A549 (cell line): ENCODE measurements around the gene CLEC1B. TPM values are rescaled to one million over a fixed set of nuclear protein-coding genes. Genes with fewer than 3 reads are reported as not detected.
"Not testable (repeated sequence)": the region's sequence is repeated elsewhere in the genome, so short reads cannot be mapped to it uniquely, and the experiment has no call there.

Experiments used
- ATAC-seq, 2 experiments: fragments of 200-7000 bp in 1 of 2; fragments of >200 bp in 1 of 2; cut with Nextera tagmentation in 1 of 2; cut with Tn5 transposase in 1 of 2; 3 replicates each; pipeline versions ENCODE4 v1.8.0 to v1.9.1; 2018 to 2020; ENCODE audit warnings: mild to moderate bottlenecking in 1 of 2, moderate library complexity in 1 of 2
- CTCF ChIA-PET: fragments of 300-600 bp; sonication (Branson Sonifier 250); formaldehyde crosslinking; extraction: SDS; loops from one replicate; lab custom pipeline; 2021; ENCODE audit warnings: antibody characterized with exemption, inconsistent platforms; lab: Yijun Ruan, JAX
- POLR2A ChIA-PET: fragments of 350-600 bp; formaldehyde crosslinking; extraction: SDS; loops from one replicate; lab custom pipeline; 2021; ENCODE audit warnings: antibody characterized with exemption, inconsistent platforms; lab: Yijun Ruan, JAX
- DNase-seq, 2 experiments: peaks; one replicate each; pipeline versions ENCODE4 v3.0.0 to v3.0.0-alpha.2; 2011 to 2016; ENCODE audit warnings: low read depth in 1 of 2, low spot score in 1 of 2
- FAIRE-seq: peaks from 2 replicates; lab custom pipeline; 2011; peaks lifted over from hg19 to GRCh38; lab: Jason Lieb, UNC
- H3K27ac ChIP-seq, 2 experiments: fragments of >200 bp; sonication (Bioruptor Twin); formaldehyde crosslinking; 3 replicates each; pipeline ENCODE4 v1.5.1; 2016 to 2017
- H3K4me1 ChIP-seq: fragments of >200 bp; sonication (Bioruptor Twin); formaldehyde crosslinking; 3 replicates; pipeline ENCODE4 v1.6.1; 2016
- H3K4me2 ChIP-seq: fragments of >200 bp; sonication (Bioruptor Twin); formaldehyde crosslinking; 3 replicates; pipeline ENCODE4 v1.6.1; 2016
- H3K4me3 ChIP-seq: fragments of >200 bp; sonication (Bioruptor Twin); formaldehyde crosslinking; 3 replicates; pipeline ENCODE4 v1.5.1; 2016
- H3K9me3 ChIP-seq: fragments of >200 bp; sonication (Bioruptor Twin); formaldehyde crosslinking; 3 replicates; pipeline ENCODE4 v1.6.1; 2016
- BHLHE40 ChIP-seq: IDR thresholded peaks from 2 replicates; pipeline ENCODE4 v1.6.1; 2012; ENCODE audit warnings: low read depth, low read length, inconsistent platforms
- CBX2 ChIP-seq: fragments of 200-600 bp; sonication (generic); IDR thresholded peaks from 2 replicates; pipeline ENCODE4 v1.6.1; 2016; ENCODE audit warnings: low read depth, mild to moderate bottlenecking, borderline replicate concordance
- EHF ChIP-seq: fragments of 250-450 bp; sonication (Bioruptor Pico); IDR thresholded peaks from 2 replicates; pipeline ENCODE4 v1.5.0; 2020; ENCODE audit warnings: mild to moderate bottlenecking
- FOSL2 ChIP-seq, 2 experiments: fragments of 450-650 bp in 1 of 2; fragments of >200 bp in 1 of 2; sonication (Bioruptor Twin) in 1 of 2; formaldehyde crosslinking; IDR thresholded peaks; 2 replicates each; pipeline versions ENCODE4 v1.5.0 to v1.6.1; 2016 to 2020; ENCODE audit warnings: mild to moderate bottlenecking in 1 of 2, moderate library complexity in 1 of 2
- GATA3 ChIP-seq: IDR thresholded peaks from 2 replicates; pipeline ENCODE4 v1.6.1; 2012; ENCODE audit warnings: borderline replicate concordance
- HEYL ChIP-seq: fragments of 250-450 bp; sonication (Bioruptor Pico); IDR thresholded peaks from 2 replicates; pipeline ENCODE4 v1.8.0; 2021; ENCODE audit warnings: mild to moderate bottlenecking, moderate library complexity
- HMGXB4 ChIP-seq: fragments of 250-450 bp; sonication (Bioruptor Pico); IDR thresholded peaks from 2 replicates; pipeline ENCODE4 v1.5.0; 2021; ENCODE audit warnings: mild to moderate bottlenecking, moderate library complexity, borderline replicate concordance
- HOXA7 ChIP-seq: fragments of 250-450 bp; sonication (Bioruptor Pico); IDR thresholded peaks from 2 replicates; pipeline ENCODE4 v1.5.0; 2020; ENCODE audit warnings: mild to moderate bottlenecking, moderate library complexity
- JUNB ChIP-seq: fragments of >200 bp; sonication (Bioruptor Twin); formaldehyde crosslinking; IDR thresholded peaks from 2 replicates; pipeline ENCODE4 v1.6.1; 2016
- MAZ ChIP-seq: fragments of 150-350 bp; IDR thresholded peaks from 2 replicates; pipeline ENCODE4 v1.6.1; 2014; ENCODE audit warnings: antibody characterized with exemption, low read depth, low read length, borderline replicate concordance
- POLR2AphosphoS2 ChIP-seq: conservative IDR thresholded peaks from 2 replicates; pipeline ENCODE4 v1.6.1; 2012; ENCODE audit warnings: low read length, improper control_type of control experiment, inconsistent platforms
- RCOR1 ChIP-seq: fragments of 150-350 bp; IDR thresholded peaks from 2 replicates; pipeline ENCODE4 v1.6.1; 2014; ENCODE audit warnings: antibody characterized with exemption, low read length, low read depth
- SMC3 ChIP-seq: fragments of >200 bp; sonication (Bioruptor Twin); formaldehyde crosslinking; IDR thresholded peaks from 3 replicates; pipeline ENCODE4 v1.6.1; 2018; ENCODE audit warnings: inconsistent platforms
- SREBF2 ChIP-seq: fragments of 450-650 bp; IDR thresholded peaks from 2 replicates; pipeline ENCODE4 v1.6.1; 2014; ENCODE audit warnings: mild to moderate bottlenecking, moderate library complexity
- ZC3H11A ChIP-seq: fragments of 450-650 bp; IDR thresholded peaks from 2 replicates; pipeline ENCODE4 v1.6.1; 2014; ENCODE audit warnings: antibody characterized with exemption, mild to moderate bottlenecking
- ZFP36 ChIP-seq: fragments of 450-650 bp; IDR thresholded peaks from 2 replicates; pipeline ENCODE4 v1.6.1; 2014; ENCODE audit warnings: borderline replicate concordance; ENCODE audit not compliant: partially characterized antibody
- WGBS: methylation state at CpG from one replicate; pipeline ENCODE4 v1.1.6; 2017; ENCODE audit errors: missing lambda C conversion rate; 5-methylcytosine and 5-hydroxymethylcytosine counted together
- polyA plus RNA-seq, 4 experiments: library from polyadenylated mRNA; depleted of rRNA in 3 of 4; stranded (reverse); fragments of >200 nt; fragmentation: RNase III in 1 of 4; extraction: RNeasy Plus Mini Kit Qiagen cat#74134 plus additional on column Dnase treatment in 1 of 4; gene quantifications; 2 replicates in 3 of 4; 3 replicates in 1 of 4; pipeline ENCODE4 v1.2.3, GENCODE V29; 2011 to 2017
- TF ChIP-seq, protein P1 (sequence below): fragments of 200-600 bp; sonication (generic); IDR thresholded peaks from 2 replicates; pipeline ENCODE4 v1.6.1; 2016; ENCODE audit warnings: antibody characterized with exemption, mild to moderate bottlenecking, moderate library complexity
- TF ChIP-seq, protein P2 (sequence below): fragments of >200 bp; sonication (Bioruptor Twin); formaldehyde crosslinking; IDR thresholded peaks from 3 replicates; pipeline ENCODE4 v1.6.1; 2016
- TF ChIP-seq, protein P3 (sequence below): IDR thresholded peaks from 2 replicates; pipeline ENCODE4 v1.6.1; 2012
- TF ChIP-seq, protein P4 (sequence below): fragments of 450-650 bp; IDR thresholded peaks from 2 replicates; pipeline ENCODE4 v1.6.1; 2014; ENCODE audit warnings: antibody characterized with exemption

CLEC1B gene
- polyA plus RNA-seq, 2 of the 4 experiments (the other 2 are of a cell fraction) = not detected

GRCh38 chr12:10027721-10028120, 28.8 kb upstream of the CLEC1B start (continued):
- TF ChIP-seq, protein P1, sequence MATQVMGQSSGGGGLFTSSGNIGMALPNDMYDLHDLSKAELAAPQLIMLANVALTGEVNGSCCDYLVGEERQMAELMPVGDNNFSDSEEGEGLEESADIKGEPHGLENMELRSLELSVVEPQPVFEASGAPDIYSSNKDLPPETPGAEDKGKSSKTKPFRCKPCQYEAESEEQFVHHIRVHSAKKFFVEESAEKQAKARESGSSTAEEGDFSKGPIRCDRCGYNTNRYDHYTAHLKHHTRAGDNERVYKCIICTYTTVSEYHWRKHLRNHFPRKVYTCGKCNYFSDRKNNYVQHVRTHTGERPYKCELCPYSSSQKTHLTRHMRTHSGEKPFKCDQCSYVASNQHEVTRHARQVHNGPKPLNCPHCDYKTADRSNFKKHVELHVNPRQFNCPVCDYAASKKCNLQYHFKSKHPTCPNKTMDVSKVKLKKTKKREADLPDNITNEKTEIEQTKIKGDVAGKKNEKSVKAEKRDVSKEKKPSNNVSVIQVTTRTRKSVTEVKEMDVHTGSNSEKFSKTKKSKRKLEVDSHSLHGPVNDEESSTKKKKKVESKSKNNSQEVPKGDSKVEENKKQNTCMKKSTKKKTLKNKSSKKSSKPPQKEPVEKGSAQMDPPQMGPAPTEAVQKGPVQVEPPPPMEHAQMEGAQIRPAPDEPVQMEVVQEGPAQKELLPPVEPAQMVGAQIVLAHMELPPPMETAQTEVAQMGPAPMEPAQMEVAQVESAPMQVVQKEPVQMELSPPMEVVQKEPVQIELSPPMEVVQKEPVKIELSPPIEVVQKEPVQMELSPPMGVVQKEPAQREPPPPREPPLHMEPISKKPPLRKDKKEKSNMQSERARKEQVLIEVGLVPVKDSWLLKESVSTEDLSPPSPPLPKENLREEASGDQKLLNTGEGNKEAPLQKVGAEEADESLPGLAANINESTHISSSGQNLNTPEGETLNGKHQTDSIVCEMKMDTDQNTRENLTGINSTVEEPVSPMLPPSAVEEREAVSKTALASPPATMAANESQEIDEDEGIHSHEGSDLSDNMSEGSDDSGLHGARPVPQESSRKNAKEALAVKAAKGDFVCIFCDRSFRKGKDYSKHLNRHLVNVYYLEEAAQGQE = no peak
- TF ChIP-seq GATA3 (no peak), HMGXB4 (CRISPR knock-in tag) (no peak), ZFP36 (no peak), SREBF2 (no peak), POLR2AphosphoS2 (no peak), HEYL (CRISPR knock-in tag) (no peak), CBX2 (no peak)
- TF ChIP-seq, protein P2, sequence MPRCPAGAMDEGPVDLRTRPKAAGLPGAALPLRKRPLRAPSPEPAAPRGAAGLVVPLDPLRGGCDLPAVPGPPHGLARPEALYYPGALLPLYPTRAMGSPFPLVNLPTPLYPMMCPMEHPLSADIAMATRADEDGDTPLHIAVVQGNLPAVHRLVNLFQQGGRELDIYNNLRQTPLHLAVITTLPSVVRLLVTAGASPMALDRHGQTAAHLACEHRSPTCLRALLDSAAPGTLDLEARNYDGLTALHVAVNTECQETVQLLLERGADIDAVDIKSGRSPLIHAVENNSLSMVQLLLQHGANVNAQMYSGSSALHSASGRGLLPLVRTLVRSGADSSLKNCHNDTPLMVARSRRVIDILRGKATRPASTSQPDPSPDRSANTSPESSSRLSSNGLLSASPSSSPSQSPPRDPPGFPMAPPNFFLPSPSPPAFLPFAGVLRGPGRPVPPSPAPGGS = no peak

DNA sequence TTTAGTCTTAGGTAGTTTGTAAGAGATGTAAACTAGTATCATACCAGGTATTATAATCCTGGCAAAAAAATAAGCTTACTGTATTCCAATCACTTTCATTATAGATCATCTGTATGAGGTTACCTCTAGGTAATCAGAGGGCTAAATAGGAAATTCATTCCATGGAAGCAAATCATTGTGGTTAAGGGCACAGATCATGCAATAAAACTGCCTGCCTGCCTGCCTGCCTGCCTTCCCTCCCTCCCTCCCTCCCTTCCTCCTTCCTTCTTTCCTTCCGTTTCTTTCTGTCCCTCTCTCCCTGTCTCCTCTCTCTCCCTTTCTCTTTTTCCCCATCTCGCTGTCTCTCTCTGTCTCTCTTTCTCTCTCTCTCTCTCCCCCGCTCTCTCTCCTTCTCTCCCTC, 28.4 kb upstream of the CLEC1B start:
- DNase-seq (no peak), FAIRE-seq (no peak), ATAC-seq (no peak)
- H3K4me1 ChIP-seq = peaks cover 13% of the 10 kb centered on the region; the same call in 2 of the 3 replicates
- no peak overlapping the region for H3K4me3 ChIP-seq
- TF ChIP-seq, protein P3, sequence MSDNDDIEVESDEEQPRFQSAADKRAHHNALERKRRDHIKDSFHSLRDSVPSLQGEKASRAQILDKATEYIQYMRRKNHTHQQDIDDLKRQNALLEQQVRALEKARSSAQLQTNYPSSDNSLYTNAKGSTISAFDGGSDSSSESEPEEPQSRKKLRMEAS = no peak
- TF ChIP-seq RCOR1 (no peak), SMC3 (no peak), MAZ (no peak), HOXA7 (no peak), EHF (CRISPR knock-in tag) (no peak), FOSL2 (IDR thresholded peaks at IDR 0.05) (no peak), FOSL2 (CRISPR knock-in tag; IDR thresholded peaks at IDR 0.05) (no peak), JUNB (no peak), BHLHE40 (no peak), ZC3H11A (no peak), HMGXB4 (CRISPR knock-in tag) (no peak)
- TF ChIP-seq, protein P4, sequence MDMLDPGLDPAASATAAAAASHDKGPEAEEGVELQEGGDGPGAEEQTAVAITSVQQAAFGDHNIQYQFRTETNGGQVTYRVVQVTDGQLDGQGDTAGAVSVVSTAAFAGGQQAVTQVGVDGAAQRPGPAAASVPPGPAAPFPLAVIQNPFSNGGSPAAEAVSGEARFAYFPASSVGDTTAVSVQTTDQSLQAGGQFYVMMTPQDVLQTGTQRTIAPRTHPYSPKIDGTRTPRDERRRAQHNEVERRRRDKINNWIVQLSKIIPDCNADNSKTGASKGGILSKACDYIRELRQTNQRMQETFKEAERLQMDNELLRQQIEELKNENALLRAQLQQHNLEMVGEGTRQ = no peak
- no peaks in the 10 kb centered on the region for H3K9me3 ChIP-seq
- 66% methylated on average over 3 of the region's 3 CpGs for WGBS
- POLR2A ChIA-PET = no interaction called here
- H3K4me2 ChIP-seq = peak overlapping the region; percentile 19; the same call in 2 of the 3 replicates
- CTCF ChIA-PET = interaction anchor here (0.5 kb wide), 1 partner anchor 402 kb away, joined by 3 read pairs; no protein-coding TSS in a partner anchor
- no peak overlapping the region for H3K27ac ChIP-seq

- 67% methylated on average over 4 of the region's 4 CpGs for WGBS
- POLR2A ChIA-PET, H3K4me1 ChIP-seq, CTCF ChIA-PET, ATAC-seq, H3K4me3 ChIP-seq, H3K4me2 ChIP-seq, FAIRE-seq, H3K27ac ChIP-seq, H3K9me3 ChIP-seq, DNase-seq: not testable (repeated sequence)
Measured at GRCh38 chr12:10026666-10027065, 27.7 kb upstream of the CLEC1B start.
